GM18498 (cell line): ENCODE data around the gene RRAS2.
"Not testable (repeated sequence)": the region's sequence is repeated elsewhere in the genome, so short reads cannot be mapped to it uniquely, and the experiment has no call there.

Source experiments
- ATAC-seq: cut with Tn5 transposase; IDR thresholded peaks from one replicate; pipeline ENCODE4 v1.9.1; 2021; ENCODE audit warnings: mild to moderate bottlenecking, moderate library complexity; ENCODE audit not compliant: unreplicated experiment

Gene RRAS2

DNA sequence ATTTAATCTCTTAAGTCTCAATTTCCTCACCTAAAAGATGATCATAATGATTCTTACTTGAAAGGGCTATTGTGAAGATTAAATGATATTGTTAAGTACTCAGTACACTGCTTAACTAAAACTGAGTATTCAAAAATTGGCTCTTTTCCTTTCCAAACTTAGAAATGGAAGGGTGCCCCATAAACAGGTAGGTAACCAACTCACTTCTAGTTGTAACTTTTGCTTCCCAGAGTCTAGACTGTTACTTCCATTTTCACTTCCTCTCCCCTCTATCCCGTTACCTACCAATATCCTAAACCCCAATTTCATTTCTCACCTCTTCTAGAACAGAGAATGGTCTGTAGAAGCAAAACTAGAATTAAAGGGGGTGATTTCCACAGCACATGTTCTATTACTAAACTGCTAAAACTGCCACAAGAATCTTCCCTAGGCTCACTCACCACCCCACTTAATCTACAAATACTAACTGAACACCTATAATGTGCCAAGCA, 50.0 kb downstream of the RRAS2 start:
- ATAC-seq, result peak; percentile 58

DNA sequence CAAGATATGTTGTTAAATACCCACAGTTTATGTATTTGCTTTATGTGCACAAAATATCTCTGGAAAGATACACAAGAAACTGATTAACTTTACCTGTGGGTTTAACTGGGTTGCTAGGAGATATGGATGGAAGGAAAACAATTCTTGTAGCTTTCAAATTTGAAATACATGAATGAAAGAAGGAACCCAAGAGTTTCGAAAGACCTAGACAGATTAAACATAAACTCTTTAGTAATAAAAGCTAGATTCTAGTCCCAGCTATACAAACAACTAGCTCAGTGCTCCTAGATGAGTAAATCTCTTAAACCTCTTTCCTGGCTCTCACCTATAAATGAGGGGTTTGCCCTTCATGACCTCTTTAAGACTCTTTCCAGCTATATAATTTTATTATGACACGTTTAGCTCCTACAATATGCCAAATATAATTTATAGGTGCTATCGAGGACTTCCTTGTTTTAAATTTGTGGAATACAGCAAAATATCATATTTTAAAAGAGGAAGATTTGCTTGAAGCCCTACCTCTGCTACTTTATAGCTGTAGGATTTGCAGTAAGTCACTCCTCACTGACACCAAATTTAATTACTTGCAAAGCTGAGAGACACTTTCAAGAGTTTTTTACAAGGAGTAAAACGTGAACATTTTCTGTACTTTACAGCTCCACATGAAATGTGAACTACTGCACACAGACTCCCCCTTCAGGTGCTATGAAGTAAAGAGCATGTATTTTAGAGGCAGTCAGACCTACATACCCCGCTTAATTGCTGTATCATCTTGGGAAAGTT, 50.7 kb downstream of the RRAS2 start:
- peak; percentile 38 for ATAC-seq

DNA sequence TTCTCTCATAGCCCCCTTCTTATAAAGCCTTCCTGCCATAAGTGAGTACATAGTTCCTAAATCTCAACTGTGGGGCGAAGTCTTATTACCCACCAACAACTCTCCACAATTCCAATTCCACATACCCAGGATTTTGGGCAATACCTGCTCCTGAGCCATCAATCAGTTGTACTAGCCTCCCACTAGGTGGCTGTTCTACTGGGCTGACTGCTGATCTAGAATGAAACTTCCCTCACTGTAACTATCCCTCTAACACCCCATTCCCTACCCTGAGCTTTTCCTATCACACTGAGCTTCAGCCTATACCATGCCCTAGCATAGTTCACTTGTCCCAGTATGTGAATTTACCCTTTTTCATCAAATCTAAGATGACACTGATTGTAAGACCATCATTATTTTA, 52.5 kb downstream of the RRAS2 start:
- no peak for ATAC-seq

DNA sequence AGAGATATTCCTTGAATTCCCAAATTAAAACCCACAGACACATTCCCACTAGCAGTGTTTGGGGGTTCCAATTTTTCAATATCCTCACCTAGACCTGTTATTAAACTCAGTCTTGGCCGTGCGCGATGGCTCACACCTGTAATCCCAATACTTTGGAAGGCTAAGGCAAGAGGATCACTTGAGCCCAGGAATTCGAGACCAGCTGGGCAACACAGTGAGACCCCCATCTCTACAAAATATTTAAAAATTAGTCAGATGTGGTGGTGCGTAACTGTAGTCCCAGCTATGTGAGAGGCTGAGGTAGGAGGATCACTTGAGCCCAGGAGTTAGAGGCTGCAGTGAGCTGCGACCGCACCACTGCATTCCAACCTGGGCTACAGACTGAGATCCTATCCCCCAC, 53.3 kb downstream of the RRAS2 start:
- no peak for ATAC-seq

DNA sequence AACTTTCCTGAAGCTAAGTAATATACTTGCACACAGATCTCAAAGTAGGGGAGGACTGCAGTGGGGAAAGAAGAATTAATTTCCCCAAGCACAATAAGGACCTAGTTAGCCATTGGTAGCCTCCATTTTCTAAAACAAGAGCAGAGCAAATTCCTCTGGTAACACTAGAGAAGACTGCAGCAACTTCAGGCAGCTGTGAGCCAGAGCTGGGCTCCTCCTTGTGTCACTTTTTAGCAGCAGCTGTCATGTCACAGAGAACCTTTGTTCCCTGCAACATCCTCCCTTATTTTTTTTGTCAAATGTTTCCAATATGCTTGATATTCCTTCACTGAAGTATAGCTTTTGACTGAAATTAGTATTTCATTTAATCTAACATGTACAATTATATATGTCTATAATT, 54.4 kb downstream of the RRAS2 start:
- no peak for ATAC-seq

DNA sequence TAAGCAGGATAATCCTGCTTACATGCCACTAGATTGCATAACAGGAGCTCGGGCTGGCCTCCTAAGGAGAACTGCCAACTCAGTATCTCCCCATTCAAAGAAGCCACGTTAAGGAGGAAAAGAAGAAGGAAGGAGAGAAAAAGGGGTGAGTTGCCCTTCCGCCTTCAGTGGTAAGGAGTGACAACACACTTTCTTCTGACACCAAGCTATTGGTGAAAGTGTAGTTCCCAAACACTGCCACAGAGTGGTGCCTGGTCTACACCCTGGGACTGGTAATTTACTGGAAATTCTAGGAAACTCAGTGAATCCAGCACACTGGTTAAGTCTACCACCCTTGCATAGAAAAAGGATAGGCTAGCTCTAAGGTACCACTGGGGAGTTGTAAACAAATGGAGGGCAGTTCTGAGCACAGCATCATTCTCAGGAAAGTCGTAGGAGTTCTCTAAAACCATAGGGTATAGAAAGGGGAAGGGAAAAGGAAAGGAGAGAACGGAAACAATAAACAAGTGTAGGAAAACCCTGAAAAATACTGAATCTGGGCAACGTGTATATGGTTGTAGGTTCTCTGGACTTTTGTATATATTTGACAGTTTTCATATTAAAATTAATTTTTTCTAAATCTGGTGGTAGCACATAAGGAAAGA, 58.2 kb downstream of the RRAS2 start:
- ATAC-seq, result peak; percentile 92

DNA sequence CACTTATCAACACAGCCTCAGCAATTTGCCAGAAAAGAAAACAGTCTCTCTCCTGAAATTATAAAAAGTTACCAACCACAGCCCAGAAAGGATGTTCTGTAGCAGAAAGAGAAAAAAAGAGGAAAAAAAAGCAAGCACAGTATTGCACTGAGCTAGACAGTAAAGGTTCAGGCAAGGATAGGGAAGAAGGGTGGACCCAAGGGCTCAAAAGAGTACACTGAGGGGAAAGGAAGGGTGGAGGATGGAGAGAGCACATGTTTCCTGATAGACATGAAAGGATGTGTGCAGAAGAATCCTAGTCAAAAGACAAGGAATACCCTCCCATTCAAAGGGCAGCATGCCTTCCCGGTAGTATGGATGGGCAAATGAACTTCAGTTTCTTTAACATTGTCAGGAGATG, 59.1 kb downstream of the RRAS2 start:
- no peak for ATAC-seq

DNA sequence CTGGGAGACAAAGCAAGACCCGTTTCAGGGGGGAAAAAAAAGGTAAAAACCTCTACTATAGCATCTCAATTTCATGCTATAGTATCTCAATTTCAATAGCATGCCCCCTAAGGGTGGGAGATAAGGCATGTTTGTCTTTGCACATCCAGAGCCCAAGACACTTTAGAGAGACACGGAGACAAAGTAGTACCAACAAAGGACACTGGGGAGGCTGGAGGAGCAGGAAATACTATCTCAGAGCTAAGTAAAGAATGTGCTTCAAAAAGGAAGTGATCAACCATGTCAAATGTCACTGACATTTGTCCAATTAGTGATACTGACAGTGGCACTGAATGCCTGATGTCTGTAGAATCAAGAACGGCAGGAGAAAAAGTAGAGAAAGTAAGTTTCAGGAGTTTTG, 68.6 kb downstream of the RRAS2 start:
- no peak for ATAC-seq

DNA sequence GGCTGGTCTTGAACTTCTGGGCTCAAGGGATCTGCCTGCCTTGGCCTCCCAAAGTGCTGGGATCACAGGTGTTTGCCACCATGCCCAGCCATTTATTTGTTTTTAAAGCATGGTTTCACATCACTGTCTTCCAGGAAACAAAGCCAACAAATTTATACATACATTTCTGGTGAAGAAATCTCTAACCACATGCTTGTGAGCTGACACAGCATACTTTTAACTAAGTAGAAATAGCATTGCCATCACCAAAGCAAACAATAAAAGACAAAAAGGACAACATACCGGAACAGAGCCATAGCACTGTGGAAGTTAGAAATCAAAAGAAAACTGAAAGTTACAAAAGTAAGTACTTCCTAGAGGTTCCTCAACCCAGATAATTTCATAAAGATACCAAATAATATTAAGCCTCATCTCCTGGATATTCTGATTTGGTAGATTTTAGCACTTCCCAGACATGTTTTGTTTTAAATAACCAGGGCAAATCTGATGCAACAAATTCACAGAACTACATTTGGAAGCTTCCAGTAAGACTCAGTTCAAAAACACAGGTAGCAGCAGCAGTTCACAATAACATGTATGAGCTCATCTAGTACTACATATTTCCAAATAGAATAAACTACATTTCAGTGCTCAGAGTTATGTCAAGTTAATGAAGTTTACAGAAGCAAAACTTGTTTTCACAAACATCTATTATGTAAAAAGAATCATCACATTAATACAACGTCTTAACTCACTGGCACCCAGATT, 70.6 kb downstream of the RRAS2 start:
- no peak for ATAC-seq

DNA sequence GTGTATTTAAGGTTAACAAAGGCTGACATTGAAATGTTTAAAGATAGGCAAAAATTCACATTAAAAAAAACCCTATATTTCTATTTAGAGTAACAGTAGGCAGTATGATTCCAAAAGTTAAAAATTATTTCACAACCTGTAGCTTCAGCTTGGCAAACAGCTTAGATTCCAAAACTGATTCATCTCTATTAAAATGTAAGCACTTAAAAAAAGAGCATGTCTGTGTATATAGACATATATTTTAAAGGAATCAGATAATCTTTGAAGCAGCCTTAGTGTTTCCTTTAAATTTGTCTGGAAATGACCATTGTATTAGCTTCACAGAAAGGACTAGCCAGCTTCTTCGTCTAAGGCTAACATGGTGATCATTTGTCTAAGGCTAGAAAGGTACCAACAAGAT, 80.1 kb downstream of the RRAS2 start:
- ATAC-seq, result not testable (repeated sequence)

DNA sequence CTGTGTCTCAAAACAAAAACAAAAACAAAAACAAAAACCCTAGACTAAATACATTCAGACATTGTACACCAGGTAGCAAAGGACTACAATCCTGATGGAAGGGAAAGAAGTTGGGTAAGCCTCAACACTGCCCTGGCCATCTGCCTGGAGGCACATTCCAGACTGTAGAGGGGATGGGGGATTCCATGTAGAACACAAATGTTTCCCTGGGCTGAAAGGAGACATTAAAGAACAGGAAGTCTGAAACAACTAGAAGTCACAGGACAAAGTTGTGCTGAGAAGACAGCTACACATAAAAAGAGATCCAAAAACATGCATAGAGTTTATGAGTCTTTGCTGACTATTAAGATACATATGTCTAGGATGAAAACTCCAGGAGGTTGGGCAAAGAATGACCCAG, 83.9 kb downstream of the RRAS2 start:
- ATAC-seq, result no peak

DNA sequence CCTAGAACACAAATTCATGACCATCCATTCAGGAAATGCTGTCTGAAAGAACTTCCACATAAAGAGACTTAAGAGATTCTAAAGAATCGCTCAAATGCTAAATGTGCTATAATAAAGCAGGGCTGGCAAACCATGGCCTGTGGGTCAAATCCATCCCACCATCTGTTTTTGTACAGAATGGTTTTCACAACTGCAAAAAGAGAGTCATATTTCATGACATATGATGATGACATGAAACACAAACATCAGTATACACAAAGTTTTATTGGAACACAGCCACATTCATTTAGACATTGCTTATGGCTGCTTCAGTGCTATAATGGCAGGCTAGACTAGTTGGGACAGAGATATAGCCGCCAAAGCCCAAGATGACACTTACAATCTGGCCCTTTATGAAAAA, 85.1 kb downstream of the RRAS2 start:
- ATAC-seq, result no peak

DNA sequence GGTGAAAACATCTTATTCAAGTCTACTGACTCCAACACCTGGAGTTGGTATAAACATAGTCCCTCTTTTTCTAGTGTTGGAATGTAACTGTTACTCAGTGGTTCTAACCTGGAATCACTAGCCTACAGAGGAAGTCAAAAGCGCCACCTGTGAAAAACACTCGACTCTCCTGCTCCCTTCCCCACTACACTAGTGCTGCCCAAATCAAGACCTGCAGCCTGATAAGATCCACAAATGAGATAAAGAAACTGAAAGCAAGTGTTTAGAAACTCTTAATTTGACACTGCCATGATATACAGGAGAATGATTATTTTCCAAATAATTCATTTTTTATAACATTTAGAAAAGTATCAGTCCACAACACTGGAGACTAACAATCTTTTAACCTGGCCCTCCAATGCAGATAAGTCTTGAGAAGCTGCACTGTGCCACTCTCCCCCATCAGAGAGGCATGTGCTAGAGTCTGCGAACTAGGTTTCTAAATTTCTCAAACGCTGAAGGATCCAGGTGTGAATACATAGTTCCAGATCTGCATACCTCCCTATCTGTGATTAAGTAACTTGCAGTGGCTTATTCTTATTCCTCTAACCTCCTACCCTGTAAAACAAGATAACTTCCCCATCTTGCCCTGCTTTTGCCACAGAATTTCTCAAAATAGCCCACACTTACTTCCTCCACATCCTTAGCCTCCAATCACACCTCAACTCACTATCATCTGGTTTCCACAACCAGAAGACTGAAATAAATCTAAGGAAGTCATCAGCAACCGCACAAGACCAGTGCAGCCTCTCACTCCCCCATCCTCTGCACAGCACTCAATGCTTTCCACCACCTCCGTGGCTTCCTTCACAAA, 88.1 kb downstream of the RRAS2 start:
- peak; percentile 66 for ATAC-seq

DNA sequence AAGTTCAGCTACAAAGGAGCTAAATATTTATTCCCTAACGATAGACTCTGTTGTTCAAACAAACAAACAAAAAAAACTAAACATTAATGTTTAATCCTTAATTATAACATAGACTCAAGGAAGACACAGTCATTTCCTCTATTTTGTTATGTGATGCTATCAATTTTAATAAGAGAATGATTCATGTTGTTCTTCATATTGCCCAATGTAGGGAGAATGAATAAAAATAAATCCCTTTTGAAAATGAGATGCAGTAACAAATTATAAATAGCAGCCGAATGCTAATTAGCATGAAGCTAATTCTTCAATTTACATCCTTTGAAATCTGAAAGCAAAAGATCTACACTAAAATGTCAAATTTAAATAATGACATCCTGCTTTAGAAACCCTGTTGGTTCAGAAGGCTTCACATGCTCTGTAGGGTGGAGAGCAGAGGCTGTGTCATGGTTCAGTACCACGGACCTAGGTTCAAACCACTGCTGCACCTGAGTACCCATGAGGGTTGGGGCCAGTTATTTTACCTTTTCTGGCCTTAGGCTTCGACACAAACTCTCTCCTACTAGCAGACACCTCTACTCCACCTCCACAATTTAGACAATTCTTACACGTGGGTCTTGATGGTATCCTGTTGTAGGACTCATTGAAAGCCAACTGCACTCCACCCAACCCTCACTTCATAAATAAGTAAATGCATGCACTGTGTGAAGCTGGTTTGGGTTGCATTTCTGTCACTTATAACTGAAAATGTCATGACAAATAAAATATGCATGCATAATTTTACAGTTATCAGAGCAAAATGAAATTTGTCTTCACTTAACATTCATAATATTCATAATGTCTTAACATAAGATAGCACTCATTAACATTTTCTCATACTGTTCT, 89.0 kb downstream of the RRAS2 start:
- peak; percentile 56 for ATAC-seq

DNA sequence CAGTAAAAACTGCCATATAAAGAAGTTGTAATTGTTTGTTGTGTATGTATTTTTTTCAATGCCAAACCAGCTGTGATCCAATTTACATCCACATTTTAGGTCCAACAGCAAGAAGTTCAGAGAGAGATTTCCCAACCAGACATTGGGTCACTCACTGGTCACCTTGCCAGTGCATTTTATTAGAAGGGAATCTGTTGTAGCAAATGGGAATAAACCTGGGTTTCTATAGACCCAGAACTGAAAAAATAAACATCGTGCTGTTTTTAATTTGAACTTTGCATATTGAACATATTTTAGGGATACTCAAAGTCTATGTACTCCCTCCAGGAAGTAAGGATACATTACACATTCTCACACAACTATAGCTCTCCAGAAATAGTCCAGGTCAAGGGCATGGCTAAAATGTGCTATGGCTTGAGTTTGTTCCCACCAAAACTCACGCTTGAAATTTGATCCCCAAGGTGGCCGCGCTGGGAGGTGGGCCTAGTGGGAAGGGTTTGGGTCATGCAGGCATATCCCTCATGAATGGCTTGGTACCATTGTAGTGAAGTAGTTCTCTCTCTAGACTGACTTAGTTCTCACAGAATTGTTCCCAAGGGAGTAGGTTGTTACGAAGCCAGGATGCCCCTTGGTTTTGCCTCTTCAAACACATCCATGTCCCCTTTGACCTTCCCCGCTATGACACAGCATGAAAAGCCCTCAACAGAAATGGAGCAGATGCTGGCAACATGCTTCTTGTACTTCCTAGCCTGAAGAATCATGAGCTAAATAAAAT, 90.9 kb downstream of the RRAS2 start:
- ATAC-seq, result no peak

DNA sequence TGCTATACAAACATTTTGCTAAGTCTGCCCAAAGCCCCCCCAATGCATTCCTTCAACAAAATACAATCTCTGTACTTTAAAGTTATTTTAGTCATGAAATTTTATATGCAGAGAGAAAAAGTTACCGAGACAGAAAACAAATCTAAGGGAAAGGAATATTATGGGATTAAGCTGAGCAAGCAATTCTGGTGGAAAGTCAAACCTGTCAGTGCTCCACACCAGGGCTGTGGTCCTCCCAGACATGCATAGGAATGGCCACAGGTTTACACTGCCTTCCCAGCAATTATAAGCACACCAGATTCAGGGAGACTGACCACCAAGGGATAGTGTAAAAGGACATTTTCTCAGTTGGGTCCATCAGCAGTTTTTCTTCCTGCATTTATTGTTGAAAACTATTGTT, 92.4 kb downstream of the RRAS2 start:
- no peak for ATAC-seq

DNA sequence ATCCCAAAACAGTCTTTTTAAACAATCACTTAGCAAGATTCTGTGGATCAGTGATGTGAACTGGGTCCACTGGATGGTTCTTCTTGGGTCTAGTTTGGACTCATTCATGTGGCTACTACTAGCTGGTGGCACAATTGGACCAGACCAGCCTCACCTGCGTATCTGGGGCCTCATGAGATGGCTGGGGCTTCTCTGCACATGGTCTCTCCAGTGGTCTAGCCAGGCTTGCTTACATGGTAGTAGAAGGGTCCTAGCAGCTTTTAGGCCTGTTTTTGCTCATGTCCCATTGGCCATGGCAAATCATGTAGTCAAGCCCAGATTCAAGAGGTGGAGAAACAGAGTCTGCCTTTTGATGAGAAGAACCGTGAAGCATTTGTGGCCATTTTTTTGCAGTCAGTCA, 94.0 kb downstream of the RRAS2 start:
- no peak for ATAC-seq

DNA sequence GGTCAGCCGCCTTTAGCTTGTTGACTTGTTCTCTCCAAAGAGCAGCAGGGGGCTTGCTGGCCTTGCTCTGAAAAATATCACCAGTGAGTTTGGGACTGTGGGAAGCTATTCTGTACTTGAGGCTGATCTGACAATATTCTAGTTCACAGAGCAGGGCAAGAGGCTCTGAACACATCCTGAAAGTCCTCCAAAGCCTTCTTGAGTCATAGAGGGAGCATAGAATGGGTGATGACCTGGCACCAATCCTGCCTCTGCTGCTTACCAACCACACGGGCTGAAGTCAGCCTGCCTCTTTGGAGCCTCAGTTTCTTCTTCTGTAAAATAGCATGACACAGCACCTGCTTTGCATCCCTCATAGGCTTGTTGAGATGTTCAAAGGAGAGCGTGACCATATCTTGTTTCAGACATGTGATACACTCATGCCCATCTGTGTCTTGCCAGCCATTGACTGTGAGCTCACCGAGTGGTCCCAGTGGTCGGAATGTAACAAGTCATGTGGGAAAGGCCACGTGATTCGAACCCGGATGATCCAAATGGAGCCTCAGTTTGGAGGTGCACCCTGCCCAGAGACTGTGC, 96.6 kb downstream of the RRAS2 start:
- no peak for ATAC-seq

DNA sequence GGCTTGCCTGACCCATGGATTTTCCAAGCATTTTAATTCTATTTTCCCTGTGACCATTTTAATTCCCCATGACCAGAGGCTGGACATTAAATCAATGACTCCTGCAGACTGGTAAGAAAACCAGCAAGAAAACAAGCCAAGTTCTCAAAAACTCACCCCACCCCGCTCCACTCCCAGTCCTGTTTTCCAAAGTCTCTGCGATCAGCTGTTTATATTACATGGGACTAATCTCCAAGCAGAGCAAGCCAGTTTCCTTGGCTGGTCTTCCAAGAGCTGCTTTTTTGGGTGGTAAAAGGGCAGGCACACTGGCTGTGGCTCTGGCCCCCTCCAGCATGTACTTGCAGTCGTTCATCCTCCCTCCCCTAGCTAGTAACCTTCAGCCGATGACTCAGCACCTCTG, 97.9 kb downstream of the RRAS2 start:
- no peak for ATAC-seq
